Stimulated activated CD8-positive, alpha-beta memory T cell treated with anti-CD3 and anti-CD28 coated beads, Interleukin-4, amount 100 ng/mL, for 4 hours (primary cell): ENCODE results near the gene PDIK1L.
"Not testable (repeated sequence)": the region's sequence is repeated elsewhere in the genome, so short reads cannot be mapped to it uniquely, and the experiment has no call there.

Source experiments
- DNase-seq, 2 donors: peaks; one replicate each; pipeline ENCODE4 v3.0.0-alpha.2; 2020; ENCODE audit warnings: low read depth in 2 of 2, low spot score in 1 of 2

Gene PDIK1L

DNA sequence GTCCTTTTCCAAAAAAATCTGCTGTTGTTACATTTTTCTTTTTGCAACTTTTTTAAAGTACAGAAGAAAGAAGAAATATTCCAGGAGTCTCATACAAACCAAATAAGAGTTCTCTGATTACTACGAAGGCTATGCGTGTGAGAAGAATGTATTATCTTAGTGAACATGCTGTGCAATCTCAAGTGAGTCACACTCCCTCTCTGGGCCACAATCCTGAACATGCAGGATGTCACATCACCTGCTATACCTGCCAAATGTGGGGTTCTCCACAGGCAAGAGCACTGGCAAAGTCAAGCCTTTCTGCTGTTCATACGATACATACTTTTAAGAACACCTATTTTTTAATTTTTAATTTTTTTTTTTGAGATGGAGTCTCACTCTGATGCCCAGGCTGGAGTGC, 22.5 kb upstream of the PDIK1L start:
- no peak for DNase-seq

- no peak for DNase-seq
Measured at GRCh38 chr1:26090893-26091292, 20.7 kb upstream of the PDIK1L start.

DNA sequence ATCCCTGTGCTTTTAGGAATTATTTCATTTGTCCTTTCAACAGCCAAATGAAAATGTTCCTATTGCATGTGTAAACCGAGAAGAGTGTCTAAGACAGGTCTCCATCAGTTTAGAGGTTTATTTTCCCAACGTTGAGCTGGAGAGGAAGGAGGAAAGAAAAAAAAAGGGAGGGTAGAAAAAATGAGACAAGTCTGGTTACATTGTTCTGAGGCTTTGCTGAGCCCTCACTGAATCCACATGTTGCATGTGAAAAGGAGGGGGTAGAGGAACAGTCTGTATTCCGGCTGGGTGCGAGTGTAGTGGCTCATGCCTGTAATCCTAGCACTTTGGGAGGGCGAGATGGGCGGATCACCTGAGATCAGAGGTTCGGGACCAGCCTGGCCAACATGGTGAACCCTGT, 19.2 kb upstream of the PDIK1L start:
- DNase-seq = no peak

- DNase-seq = not testable (repeated sequence)
Measured at GRCh38 chr1:26093569-26093968, 18.1 kb upstream of the PDIK1L start.

GRCh38 chr1:26094076-26094669, 17.5 kb upstream of the PDIK1L start:
- no peak for DNase-seq

DNA sequence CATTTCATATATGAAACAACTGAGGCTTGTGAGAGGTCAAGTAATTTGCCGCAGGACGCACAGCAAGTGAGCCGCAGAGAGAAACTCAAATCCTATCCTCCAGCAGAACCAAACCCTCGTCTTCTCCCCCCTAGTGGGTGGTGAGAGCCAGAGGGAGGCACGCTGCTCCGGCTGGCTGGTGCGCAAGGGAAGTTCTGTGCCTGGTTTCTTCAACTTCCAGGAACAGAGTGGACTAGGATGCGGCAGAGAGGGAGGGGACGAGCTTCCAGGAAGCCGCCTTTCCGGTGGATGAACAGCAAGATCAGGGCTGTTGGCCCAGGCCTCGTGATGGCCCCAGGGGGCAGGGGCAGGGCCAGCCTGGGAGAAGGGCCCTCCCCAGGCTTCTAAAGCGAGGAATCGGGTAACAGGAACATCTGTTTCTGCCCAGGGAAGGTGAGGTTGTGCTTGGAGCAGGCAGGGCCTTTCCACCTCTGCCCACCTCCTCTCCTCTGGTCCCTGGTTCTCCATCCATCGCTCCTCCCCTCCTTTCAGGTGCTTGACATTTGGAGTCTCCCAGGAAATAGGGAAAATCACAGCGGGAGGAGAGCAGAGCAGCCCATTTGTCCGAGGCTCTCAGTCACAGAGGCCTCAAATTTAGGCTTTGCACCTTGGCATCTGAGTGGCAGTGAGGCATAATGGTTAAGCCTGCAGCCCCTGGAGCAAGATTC, 16.8 kb upstream of the PDIK1L start:
- DNase-seq = no peak

GRCh38 chr1:26096471-26096870, 15.2 kb upstream of the PDIK1L start:
- DNase-seq = no peak

DNA sequence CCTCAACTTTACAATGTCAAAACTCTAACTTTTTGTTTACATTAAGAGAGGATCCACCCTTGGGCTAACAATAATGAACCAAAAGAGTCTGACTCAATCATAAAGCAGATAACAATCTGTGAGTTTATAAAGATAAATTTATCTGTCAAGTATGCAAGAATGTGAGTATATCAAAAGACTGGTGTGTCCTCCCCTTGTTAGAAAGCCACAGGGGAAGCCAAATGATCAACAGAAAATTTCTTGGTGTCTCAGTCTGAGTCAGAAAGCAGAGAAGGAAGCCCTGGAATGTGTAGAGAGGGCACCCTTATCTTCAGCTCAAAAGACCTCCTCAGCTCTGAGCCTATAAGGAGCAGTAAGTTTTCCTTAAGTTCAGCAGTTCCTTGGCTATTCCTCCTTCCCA, 13.9 kb upstream of the PDIK1L start:
- DNase-seq = no peak

DNA sequence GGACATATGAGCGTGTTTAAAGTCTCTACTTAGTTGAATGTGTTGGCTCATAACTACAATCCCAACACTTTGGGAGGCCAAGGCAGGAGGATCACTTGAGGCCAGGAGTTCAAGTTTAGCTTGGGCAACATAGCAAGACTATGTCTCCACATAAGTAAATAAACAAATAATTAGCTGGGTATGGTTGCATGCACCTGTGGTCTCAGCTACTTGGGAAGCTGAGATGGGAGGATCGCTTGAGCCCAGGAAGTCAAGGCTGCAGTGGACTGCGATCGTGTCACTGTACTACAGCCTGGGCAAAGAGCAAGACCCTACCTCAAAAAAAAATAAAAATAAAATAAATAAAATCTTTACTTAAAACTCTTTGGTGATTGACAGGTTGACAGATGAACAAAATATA, 13.0 kb upstream of the PDIK1L start:
- no peak for DNase-seq

DNA sequence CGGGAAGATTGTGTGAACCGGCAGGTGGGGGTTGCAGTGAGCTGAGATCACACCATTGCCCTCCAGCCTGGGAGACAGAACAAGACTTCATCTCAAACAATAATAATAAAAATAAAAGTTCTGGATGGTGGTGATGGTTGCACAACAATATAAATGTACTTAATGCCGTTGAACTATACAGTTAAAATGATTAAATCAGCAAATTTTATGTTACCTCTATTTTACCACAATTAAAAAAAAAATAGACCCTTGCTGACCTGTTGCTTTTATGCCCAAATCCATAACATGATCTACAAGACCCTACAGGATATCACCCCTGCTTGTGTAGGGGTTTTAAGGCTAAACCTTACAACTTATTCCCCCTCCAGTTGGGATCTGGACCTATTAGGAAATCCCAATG, 11.8 kb upstream of the PDIK1L start:
- no peak for DNase-seq

GRCh38 chr1:26100204-26100603, 11.4 kb upstream of the PDIK1L start:
- not testable (repeated sequence) for DNase-seq

DNA sequence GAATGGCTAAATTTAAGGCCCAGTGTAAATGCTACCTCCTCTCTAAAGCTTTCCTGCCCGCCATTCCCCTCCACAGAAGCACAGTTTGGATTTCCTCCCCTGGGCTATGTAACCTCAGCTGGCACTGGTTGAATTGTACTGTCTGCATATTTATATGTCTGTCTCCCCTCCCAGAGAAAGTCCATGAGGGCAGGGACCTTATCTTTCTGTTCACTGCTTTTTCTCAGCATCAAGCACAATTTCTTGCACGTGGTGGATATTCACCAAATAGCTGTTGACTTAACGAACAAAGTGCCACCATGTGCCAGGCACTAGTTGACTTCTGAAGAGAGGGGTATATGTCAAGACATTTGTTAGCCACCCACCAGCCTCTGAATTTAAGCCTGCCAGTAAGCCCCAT, 9.5 kb upstream of the PDIK1L start:
- no peak for DNase-seq

- DNase-seq = no peak
Measured at GRCh38 chr1:26102526-26102925, 9.1 kb upstream of the PDIK1L start.

DNA sequence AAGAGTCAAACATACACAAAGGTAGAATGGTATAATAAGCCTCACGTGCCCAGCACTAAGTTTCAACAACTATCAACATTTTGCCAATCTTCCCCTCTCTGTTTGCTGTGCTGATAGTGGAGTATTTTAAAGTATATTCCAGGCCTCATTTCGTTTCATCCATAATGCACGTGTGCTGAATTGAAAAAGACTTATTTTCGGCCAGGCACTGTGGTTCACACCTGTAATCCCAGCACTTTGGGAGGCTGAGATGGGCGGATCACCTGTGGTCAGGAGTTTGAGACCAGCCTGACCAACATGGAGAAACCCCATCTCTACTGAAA, 6.4 kb upstream of the PDIK1L start:
- not testable (repeated sequence) for DNase-seq

DNA sequence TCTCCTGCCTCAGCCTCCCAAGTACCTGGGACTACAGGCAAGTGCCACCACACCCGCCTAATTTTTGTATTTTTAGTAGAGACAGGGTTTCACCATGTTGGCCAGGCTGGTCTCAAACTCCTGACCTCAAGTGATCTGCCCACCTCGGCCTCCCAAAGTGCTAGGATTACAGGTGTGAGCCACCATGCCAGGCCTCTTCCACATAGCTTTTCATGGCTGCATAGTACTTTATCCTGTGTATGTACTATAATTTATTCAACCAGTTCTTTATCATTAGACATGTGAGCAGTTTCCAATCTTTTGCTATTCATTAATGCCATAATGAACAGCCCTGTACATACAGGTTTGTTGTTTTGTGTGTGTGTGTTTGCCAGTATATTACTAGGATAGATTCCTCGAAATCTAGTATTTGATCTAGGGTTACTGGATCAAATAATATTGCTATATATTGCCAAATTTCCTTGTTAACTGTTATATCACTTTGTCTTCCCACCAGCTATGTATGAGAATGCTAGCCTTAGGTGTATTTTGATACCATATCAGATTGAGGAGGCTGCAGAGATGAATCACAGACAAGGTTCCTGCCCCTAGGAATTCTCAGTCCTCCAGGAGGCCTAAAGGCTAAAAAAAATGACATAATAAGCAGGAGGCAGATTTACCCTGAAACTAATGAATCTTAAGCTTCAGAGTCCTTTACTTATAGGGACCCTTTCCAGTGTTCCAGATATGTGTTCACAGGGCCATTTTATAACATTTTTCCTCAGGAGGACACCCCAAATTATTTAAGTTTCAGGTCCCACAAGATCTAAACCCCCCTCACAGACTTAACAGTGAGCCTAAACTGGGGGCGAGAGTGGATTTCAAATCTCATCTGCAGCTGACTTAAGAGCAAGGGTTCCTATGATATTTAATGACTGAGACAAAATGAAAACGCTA, 2.1 kb upstream of the PDIK1L start:
- no peak for DNase-seq

DNA sequence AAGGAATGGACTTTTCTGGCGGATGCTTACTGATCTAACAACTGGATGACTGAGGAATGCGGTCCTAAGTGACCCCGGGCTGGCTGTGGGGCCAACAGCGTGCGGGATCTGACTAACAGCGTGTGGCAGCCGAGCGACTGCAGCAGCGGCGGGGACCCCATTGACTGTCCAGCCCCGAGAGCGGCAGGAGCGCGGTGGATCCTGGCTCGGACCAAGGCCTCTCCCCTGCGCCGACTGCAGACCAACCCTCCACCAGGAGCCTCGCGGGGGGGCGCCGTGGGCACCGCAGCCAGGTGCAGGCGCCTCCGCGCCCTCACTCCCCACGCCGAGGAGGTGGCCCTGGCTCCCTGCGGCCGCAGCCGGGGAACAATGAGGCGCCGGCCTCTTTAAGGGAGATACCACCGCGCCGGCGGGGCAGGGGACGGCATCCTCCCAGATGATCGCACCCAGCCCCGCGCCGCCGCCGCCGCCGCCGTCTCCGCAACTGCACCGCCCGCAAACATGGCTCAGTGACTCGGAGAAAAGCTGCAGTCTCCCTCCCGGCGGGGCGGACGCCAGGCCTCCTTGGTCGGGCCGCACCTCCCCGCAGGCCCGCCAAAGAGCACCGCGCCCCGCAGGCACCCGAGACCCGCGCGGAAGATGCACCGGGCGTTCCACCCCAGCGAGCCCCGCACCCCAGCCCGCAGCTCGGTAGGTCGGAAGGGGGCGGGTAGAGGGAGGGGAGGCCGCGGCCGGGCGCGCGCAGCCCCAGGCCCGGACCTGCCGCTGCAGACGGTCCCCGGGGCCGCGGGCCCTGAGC, 694 bp upstream of the PDIK1L start:
- peak in 1 of 2 donors; percentile 44 for DNase-seq

DNA sequence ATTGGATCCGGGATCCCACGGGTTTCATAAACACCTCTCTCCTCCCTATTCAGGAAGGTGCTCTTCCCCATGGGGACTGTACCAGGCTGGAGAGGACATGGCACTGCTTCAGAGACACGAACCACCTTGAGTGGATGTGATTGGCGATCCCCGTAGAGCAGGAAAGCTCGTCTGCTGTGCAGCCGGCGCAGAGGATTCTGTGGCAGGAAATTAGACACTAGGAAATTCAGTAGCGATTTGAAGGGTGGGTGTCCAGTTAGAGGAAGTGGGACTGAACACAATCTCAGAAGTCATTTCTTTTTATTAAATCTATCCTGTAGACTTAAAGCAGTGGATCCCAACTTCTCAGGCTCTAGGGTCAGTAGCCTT, 767 bp downstream of the PDIK1L start:
- no peak for DNase-seq

GRCh38 chr1:26114165-26114927, 2.7 kb downstream of the PDIK1L start:
- DNase-seq = no peak

- DNase-seq = no peak
Measured at GRCh38 chr1:26119892-26120608, 8.4 kb downstream of the PDIK1L start.
